C4-2B (cell line): ENCODE results near the gene EVI2A.

Experiments used
- ZFX ChIP-seq: fragments of 450-650 bp; IDR thresholded peaks from 2 replicates; pipeline ENCODE4 v1.6.1; 2017
- TF ChIP-seq, protein P1 (sequence below): fragments of 450-650 bp; conservative IDR thresholded peaks from 2 replicates; pipeline ENCODE4 v1.5.1; 2017; ENCODE audit warnings: mild to moderate bottlenecking

DNA sequence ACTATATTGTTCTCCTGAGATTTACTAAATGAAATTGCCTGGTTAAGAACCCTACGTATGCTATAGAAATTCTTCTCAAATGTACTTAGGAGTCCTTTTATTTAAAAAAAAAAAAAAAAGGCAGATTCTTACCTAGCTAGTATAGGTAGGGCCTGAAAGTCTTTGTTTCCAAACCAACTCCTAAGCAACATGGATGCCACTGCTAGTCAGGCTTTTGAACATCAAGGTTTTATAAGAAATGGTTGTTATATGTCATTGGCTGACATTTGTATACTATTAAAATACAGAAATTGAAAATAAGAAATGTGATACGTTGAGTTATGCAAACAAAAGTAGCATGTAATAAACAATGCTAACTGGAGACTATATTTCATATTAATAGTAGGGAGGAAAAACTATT is 1.2 kb downstream of the EVI2A start:
- TF ChIP-seq, protein P1, sequence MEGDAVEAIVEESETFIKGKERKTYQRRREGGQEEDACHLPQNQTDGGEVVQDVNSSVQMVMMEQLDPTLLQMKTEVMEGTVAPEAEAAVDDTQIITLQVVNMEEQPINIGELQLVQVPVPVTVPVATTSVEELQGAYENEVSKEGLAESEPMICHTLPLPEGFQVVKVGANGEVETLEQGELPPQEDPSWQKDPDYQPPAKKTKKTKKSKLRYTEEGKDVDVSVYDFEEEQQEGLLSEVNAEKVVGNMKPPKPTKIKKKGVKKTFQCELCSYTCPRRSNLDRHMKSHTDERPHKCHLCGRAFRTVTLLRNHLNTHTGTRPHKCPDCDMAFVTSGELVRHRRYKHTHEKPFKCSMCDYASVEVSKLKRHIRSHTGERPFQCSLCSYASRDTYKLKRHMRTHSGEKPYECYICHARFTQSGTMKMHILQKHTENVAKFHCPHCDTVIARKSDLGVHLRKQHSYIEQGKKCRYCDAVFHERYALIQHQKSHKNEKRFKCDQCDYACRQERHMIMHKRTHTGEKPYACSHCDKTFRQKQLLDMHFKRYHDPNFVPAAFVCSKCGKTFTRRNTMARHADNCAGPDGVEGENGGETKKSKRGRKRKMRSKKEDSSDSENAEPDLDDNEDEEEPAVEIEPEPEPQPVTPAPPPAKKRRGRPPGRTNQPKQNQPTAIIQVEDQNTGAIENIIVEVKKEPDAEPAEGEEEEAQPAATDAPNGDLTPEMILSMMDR, result no peak
- no peak for TF ChIP-seq ZFX
